ENCODE data around the gene ZNF487.
A peak's percentile ranks its signal among the peaks of the same experiment; 100 is the strongest.
"Not testable (repeated sequence)": the region's sequence is repeated elsewhere in the genome, so short reads cannot be mapped to it uniquely, and the experiment has no call there.

Gene ZNF487

GRCh38 chr10:43392748-43393147 is 44.2 kb upstream of the ZNF487 start:
- DNase-seq (ENCODE audit: low read depth): no peak
- TF ChIP-seq, protein P1, sequence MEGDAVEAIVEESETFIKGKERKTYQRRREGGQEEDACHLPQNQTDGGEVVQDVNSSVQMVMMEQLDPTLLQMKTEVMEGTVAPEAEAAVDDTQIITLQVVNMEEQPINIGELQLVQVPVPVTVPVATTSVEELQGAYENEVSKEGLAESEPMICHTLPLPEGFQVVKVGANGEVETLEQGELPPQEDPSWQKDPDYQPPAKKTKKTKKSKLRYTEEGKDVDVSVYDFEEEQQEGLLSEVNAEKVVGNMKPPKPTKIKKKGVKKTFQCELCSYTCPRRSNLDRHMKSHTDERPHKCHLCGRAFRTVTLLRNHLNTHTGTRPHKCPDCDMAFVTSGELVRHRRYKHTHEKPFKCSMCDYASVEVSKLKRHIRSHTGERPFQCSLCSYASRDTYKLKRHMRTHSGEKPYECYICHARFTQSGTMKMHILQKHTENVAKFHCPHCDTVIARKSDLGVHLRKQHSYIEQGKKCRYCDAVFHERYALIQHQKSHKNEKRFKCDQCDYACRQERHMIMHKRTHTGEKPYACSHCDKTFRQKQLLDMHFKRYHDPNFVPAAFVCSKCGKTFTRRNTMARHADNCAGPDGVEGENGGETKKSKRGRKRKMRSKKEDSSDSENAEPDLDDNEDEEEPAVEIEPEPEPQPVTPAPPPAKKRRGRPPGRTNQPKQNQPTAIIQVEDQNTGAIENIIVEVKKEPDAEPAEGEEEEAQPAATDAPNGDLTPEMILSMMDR (conservative IDR thresholded peaks at IDR 0.05; ENCODE audit: control insufficient read depth, insufficient read depth, low read depth, low read length): no peak
- no peak overlapping the region for H3K4me3 ChIP-seq (ENCODE audit: control insufficient read depth, low read depth, low read length)

DNA sequence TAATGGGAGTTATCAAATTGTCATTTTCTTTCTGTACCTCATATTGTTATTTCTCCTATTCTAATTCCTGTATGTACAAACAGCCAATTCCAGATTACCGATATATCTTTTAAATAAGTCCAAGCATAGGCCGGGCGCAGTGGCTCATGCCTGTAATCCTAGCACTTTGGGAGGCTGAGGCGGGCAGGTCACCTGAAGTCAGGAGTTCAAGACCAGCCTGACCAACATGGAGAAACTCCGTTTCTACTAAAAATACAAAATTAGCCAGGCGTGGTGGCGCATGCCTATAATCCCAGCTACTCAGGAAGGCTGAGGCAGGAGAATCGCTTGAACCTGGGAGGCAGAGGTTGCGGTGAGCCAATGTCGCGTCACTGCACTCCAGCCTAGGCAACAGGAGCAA is 43.7 kb upstream of the ZNF487 start:
- H3K4me3 ChIP-seq (ENCODE audit: control insufficient read depth, low read depth, low read length); DNase-seq (ENCODE audit: low read depth): not testable (repeated sequence)

- TF ChIP-seq, protein P1 (conservative IDR thresholded peaks at IDR 0.05; ENCODE audit: control insufficient read depth, insufficient read depth, low read depth, low read length): no peak
- no peak for DNase-seq (ENCODE audit: low read depth)
- no peak overlapping the region for H3K4me3 ChIP-seq (ENCODE audit: control insufficient read depth, low read depth, low read length)
These were observed 43.1 kb upstream of the ZNF487 start for GRCh38 chr10:43393606-43394360.

- H3K4me3 ChIP-seq (ENCODE audit: control insufficient read depth, low read depth, low read length): no peak overlapping the region
- TF ChIP-seq, protein P1 (conservative IDR thresholded peaks at IDR 0.05; ENCODE audit: control insufficient read depth, insufficient read depth, low read depth, low read length): no peak
These were observed 42.0 kb upstream of the ZNF487 start for GRCh38 chr10:43394868-43395267.

GRCh38 chr10:43395571-43396060 is 41.3 kb upstream of the ZNF487 start:
- DNase-seq (ENCODE audit: low read depth): no peak
- H3K4me3 ChIP-seq (ENCODE audit: control insufficient read depth, low read depth, low read length): peak overlapping the region; percentile 62
- TF ChIP-seq, protein P1 (conservative IDR thresholded peaks at IDR 0.05; ENCODE audit: control insufficient read depth, insufficient read depth, low read depth, low read length): no peak

More at GRCh38 chr10:43394868-43395267, 42.0 kb upstream of the ZNF487 start:
- DNase-seq (ENCODE audit: low read depth): no peak

- H3K4me3 ChIP-seq (ENCODE audit: control insufficient read depth, low read depth, low read length): peak overlapping the region; percentile 62
- DNase-seq (ENCODE audit: low read depth): peak; percentile 54
- TF ChIP-seq, protein P1 (conservative IDR thresholded peaks at IDR 0.05; ENCODE audit: control insufficient read depth, insufficient read depth, low read depth, low read length): no peak
These were observed 40.6 kb upstream of the ZNF487 start for GRCh38 chr10:43396061-43396927.
